HEK293 (cell line): ENCODE results near the gene STK39.

Source experiments
- CTCF ChIA-PET: fragments of 350-600 bp; formaldehyde crosslinking; extraction: SDS; loops from one replicate; lab custom pipeline; 2021; ENCODE audit warnings: antibody characterized with exemption; lab: Yijun Ruan, JAX
- POLR2A ChIA-PET: fragments of 300-600 bp; formaldehyde crosslinking; extraction: SDS; loops from one replicate; lab custom pipeline; 2020; ENCODE audit warnings: antibody characterized with exemption, inconsistent platforms; lab: Yijun Ruan, JAX
- H3K27ac ChIP-seq: fragments of 200-500 bp; sonication (Bioruptor generic); 2 replicates; pipeline ENCODE4 v1.5.1; 2014; ENCODE audit warnings: low read depth, low read length, control low read depth, inconsistent platforms; ENCODE audit errors: extremely low read depth
- H3K36me3 ChIP-seq, 2 experiments: fragments of 200-500 bp in 1 of 2; sonication (Bioruptor generic) in 1 of 2; 1 replicate in 1 of 2; 2 replicates in 1 of 2; pipeline ENCODE4 v1.5.1; 2014 to 2017; ENCODE audit warnings: inconsistent platforms in 2 of 2, low read length in 2 of 2; ENCODE audit not compliant: control insufficient read depth in 2 of 2, insufficient read depth in 1 of 2
- H3K4me1 ChIP-seq: fragments of 200-500 bp; sonication (Bioruptor generic); 2 replicates; pipeline ENCODE4 v1.5.1; 2014; ENCODE audit warnings: mild to moderate bottlenecking, low read length, inconsistent platforms; ENCODE audit not compliant: control insufficient read depth, insufficient read depth
- H3K4me3 ChIP-seq: 2 replicates; pipeline ENCODE4 v1.5.1; 2011; ENCODE audit warnings: low read depth, mild to moderate bottlenecking, control low read depth, low read length, moderate library complexity
- H3K9me3 ChIP-seq: fragments of 200-500 bp; sonication (Bioruptor generic); 2 replicates; pipeline ENCODE4 v1.5.1; 2014; ENCODE audit warnings: low read depth, low read length, inconsistent platforms; ENCODE audit not compliant: control insufficient read depth, insufficient read depth
- BCL6B ChIP-seq: fragments of 450-650 bp; formaldehyde crosslinking; IDR thresholded peaks from 2 replicates; pipeline ENCODE4 v1.5.1; 2017; ENCODE audit warnings: missing biosample characterization, missing genetic modification characterization
- ELK4 ChIP-seq: IDR thresholded peaks from 2 replicates; pipeline ENCODE4 v1.6.1; 2011; ENCODE audit warnings: mild to moderate bottlenecking, low read depth, low read length, borderline replicate concordance
- TCF7L2 ChIP-seq: IDR thresholded peaks from 2 replicates; pipeline ENCODE4 v1.6.1; 2011; ENCODE audit warnings: low read depth, mild to moderate bottlenecking, inconsistent platforms, low read length, moderate library complexity, borderline replicate concordance
- WT1 ChIP-seq: fragments of 450-650 bp; formaldehyde crosslinking; IDR thresholded peaks from 2 replicates; pipeline ENCODE4 v1.5.1; 2016; ENCODE audit warnings: missing biosample characterization, missing genetic modification characterization
- ZBTB11 ChIP-seq: fragments of 450-650 bp; formaldehyde crosslinking; conservative IDR thresholded peaks from 2 replicates; pipeline ENCODE4 v1.5.1; 2016; ENCODE audit warnings: low read depth, missing biosample characterization, missing genetic modification characterization
- ZEB2 ChIP-seq: fragments of 450-650 bp; formaldehyde crosslinking; IDR thresholded peaks from 2 replicates; pipeline ENCODE4 v1.5.1; 2016; ENCODE audit warnings: missing biosample characterization, missing genetic modification characterization
- ZFHX2 ChIP-seq: fragments of 450-650 bp; formaldehyde crosslinking; conservative IDR thresholded peaks from 2 replicates; pipeline ENCODE4 v1.5.1; 2016; ENCODE audit warnings: missing biosample characterization, missing genetic modification characterization
- ZFP69B ChIP-seq: fragments of 450-650 bp; formaldehyde crosslinking; IDR thresholded peaks from 2 replicates; pipeline ENCODE4 v1.5.1; 2016; ENCODE audit warnings: missing biosample characterization, missing genetic modification characterization
- ZNF16 ChIP-seq: fragments of 450-650 bp; formaldehyde crosslinking; IDR thresholded peaks from 2 replicates; pipeline ENCODE4 v1.5.1; 2016; ENCODE audit warnings: low read depth, missing biosample characterization, missing genetic modification characterization
- ZNF214 ChIP-seq: fragments of 450-650 bp; formaldehyde crosslinking; IDR thresholded peaks from 2 replicates; pipeline ENCODE4 v1.5.1; 2017; ENCODE audit warnings: missing biosample characterization, mild to moderate bottlenecking, missing genetic modification characterization, borderline replicate concordance
- ZNF510 ChIP-seq: fragments of 450-650 bp; formaldehyde crosslinking; IDR thresholded peaks from 2 replicates; pipeline ENCODE4 v1.5.1; 2018; ENCODE audit warnings: mild to moderate bottlenecking, missing genetic modification characterization, missing biosample characterization; ENCODE audit not compliant: insufficient replicate concordance
- ZNF548 ChIP-seq: fragments of 450-650 bp; formaldehyde crosslinking; IDR thresholded peaks from 2 replicates; pipeline ENCODE4 v1.5.1; 2016; ENCODE audit warnings: missing biosample characterization, missing genetic modification characterization
- ZNF555 ChIP-seq: fragments of 450-650 bp; formaldehyde crosslinking; conservative IDR thresholded peaks from 2 replicates; pipeline ENCODE4 v1.5.1; 2017; ENCODE audit warnings: missing biosample characterization, mild to moderate bottlenecking, missing genetic modification characterization, inconsistent platforms
- ZNF558 ChIP-seq: fragments of 450-650 bp; formaldehyde crosslinking; IDR thresholded peaks from 2 replicates; pipeline ENCODE4 v1.5.1; 2016; ENCODE audit warnings: missing biosample characterization, missing genetic modification characterization
- ZNF658 ChIP-seq: fragments of 450-650 bp; formaldehyde crosslinking; IDR thresholded peaks from 2 replicates; pipeline ENCODE4; 2016; ENCODE audit warnings: missing biosample characterization, missing genetic modification characterization
- ZNF670 ChIP-seq: fragments of 450-650 bp; formaldehyde crosslinking; IDR thresholded peaks from 2 replicates; pipeline ENCODE4 v1.5.1; 2016; ENCODE audit warnings: missing biosample characterization, missing genetic modification characterization, low read depth
- ZNF792 ChIP-seq: fragments of 450-650 bp; formaldehyde crosslinking; IDR thresholded peaks from 2 replicates; pipeline ENCODE4 v1.5.1; 2016; ENCODE audit warnings: missing biosample characterization, missing genetic modification characterization
- ZSCAN4 ChIP-seq: fragments of 450-650 bp; formaldehyde crosslinking; IDR thresholded peaks from 2 replicates; pipeline ENCODE4 v1.5.1; 2017; ENCODE audit warnings: missing biosample characterization, missing genetic modification characterization
- ZXDB ChIP-seq: fragments of 450-650 bp; formaldehyde crosslinking; IDR thresholded peaks from 2 replicates; pipeline ENCODE4 v1.5.1; 2016; ENCODE audit warnings: missing biosample characterization, missing genetic modification characterization

The STK39 gene

GRCh38 chr2:168254158-168254935 is 7.0 kb upstream of the STK39 start (continued):
- TF ChIP-seq ZSCAN4 (tag by site-specific recombination) = no peak
- no peak for TF ChIP-seq ZNF558 (tag by site-specific recombination)
- no peak for TF ChIP-seq ZNF792 (tag by site-specific recombination)
- TF ChIP-seq ZNF555 (tag by site-specific recombination) = no peak
- TF ChIP-seq ZEB2 = no peak
- no peak for TF ChIP-seq ZNF658 (tag by site-specific recombination)
- TF ChIP-seq ZNF214 (tag by site-specific recombination) = no peak
- TF ChIP-seq ZNF16 (tag by site-specific recombination) = no peak
- no peak for TF ChIP-seq WT1 (tag by site-specific recombination)
- no peak for TF ChIP-seq ZFHX2 (tag by site-specific recombination)
- TF ChIP-seq, all 188 proteins: peak for 0

- H3K36me3 ChIP-seq = no peaks in the 10 kb centered on the region
- ChIA-PET POLR2A (no interaction called here), CTCF (no interaction called here)
- H3K9me3 ChIP-seq = no peaks in the 10 kb centered on the region
- TF ChIP-seq ELK4 (no peak), ZNF510 (tag by site-specific recombination) (no peak), ZNF670 (no peak), ZFP69B (tag by site-specific recombination) (no peak), BCL6B (no peak), ZNF548 (no peak), ZBTB11 (no peak), ZXDB (no peak), TCF7L2 (no peak)
- no peak overlapping the region for H3K4me3 ChIP-seq
- 0 out of 2 replicates have a peak, but pooled peaks cover under 1% of the 10 kb centered on the region for H3K4me1 ChIP-seq
- H3K27ac ChIP-seq = no peak overlapping the region
These were observed 6.0 kb upstream of the STK39 start for GRCh38 chr2:168253379-168253778.
